Stimulated activated CD4-positive, alpha-beta T cell treated with anti-CD3 and anti-CD28 coated beads, TNF-alpha, amount 100 ng/mL, for 4 hours (primary cell): ENCODE data around the gene SHB.

Experiments used
- DNase-seq, 3 experiments: peaks; one replicate each; pipeline ENCODE4 v3.0.0-alpha.2; 2020; ENCODE audit warnings: low read depth in 3 of 3

Gene SHB

GRCh38 chr9:38024036-38024681 lies 44.9 kb downstream of the SHB start:
- no peak for DNase-seq

- no peak for DNase-seq
Measured at GRCh38 chr9:38023661-38024035, 45.4 kb downstream of the SHB start.

GRCh38 chr9:38022995-38023394 lies 46.0 kb downstream of the SHB start:
- DNase-seq, result no peak

- no peak for DNase-seq
Measured at GRCh38 chr9:38022203-38022895, 46.7 kb downstream of the SHB start.

- no peak for DNase-seq
Measured at GRCh38 chr9:38020151-38021076, 48.6 kb downstream of the SHB start.

- no peak for DNase-seq
Measured at GRCh38 chr9:38019731-38020130, 49.3 kb downstream of the SHB start.

- no peak for DNase-seq
Measured at GRCh38 chr9:38018958-38019602, 49.9 kb downstream of the SHB start.

- no peak for DNase-seq
Measured at GRCh38 chr9:38018241-38018957, 50.6 kb downstream of the SHB start.

- no peak for DNase-seq
Measured at GRCh38 chr9:38017885-38018186, 51.2 kb downstream of the SHB start.

GRCh38 chr9:38017149-38017884 lies 51.7 kb downstream of the SHB start:
- DNase-seq, result no peak

GRCh38 chr9:38016375-38017135 lies 52.5 kb downstream of the SHB start:
- no peak for DNase-seq

GRCh38 chr9:38015906-38016305 lies 53.1 kb downstream of the SHB start:
- DNase-seq, result no peak

- no peak for DNase-seq
Measured at GRCh38 chr9:38015266-38015665, 53.8 kb downstream of the SHB start.

GRCh38 chr9:38012767-38013450 lies 56.1 kb downstream of the SHB start:
- DNase-seq, result no peak

- no peak for DNase-seq
Measured at GRCh38 chr9:38011991-38012390, 57.0 kb downstream of the SHB start.

GRCh38 chr9:38010918-38011704 lies 57.9 kb downstream of the SHB start:
- no peak for DNase-seq

- no peak for DNase-seq
Measured at GRCh38 chr9:38009990-38010389, 59.0 kb downstream of the SHB start.

- no peak for DNase-seq
Measured at GRCh38 chr9:38009035-38009501, 60.0 kb downstream of the SHB start.
